Activated naive CD8-positive, alpha-beta T cell (primary cell): Measurements from ENCODE around the gene PPP1R12B.
"Not testable (repeated sequence)": the region's sequence is repeated elsewhere in the genome, so short reads cannot be mapped to it uniquely, and the experiment has no call there.

Experiments used
- H3K27ac Mint-ChIP-seq: one replicate; pipeline ENCODE4 v1.8.0; 2021; ENCODE audit warnings: mixed read lengths
- H3K27me3 Mint-ChIP-seq: one replicate; pipeline ENCODE4 v1.8.0; 2021; ENCODE audit warnings: mixed read lengths
- H3K36me3 Mint-ChIP-seq: one replicate; pipeline ENCODE4 v1.8.0; 2021; ENCODE audit warnings: mixed read lengths
- H3K4me1 Mint-ChIP-seq: one replicate; pipeline ENCODE4 v1.8.0; 2021; ENCODE audit warnings: low read depth, mixed read lengths
- H3K4me3 Mint-ChIP-seq: one replicate; pipeline ENCODE4 v1.8.0; 2021; ENCODE audit warnings: mild to moderate bottlenecking, mixed read lengths
- H3K9me3 Mint-ChIP-seq: one replicate; pipeline ENCODE4 v1.8.0; 2021; ENCODE audit warnings: low read depth, mixed read lengths

Gene PPP1R12B

GRCh38 chr1:202569393-202570322 is 221.2 kb downstream of the PPP1R12B start:
- Mint-ChIP-seq H3K36me3 (peaks cover 21% of the 10 kb centered on the region), H3K27me3 (no peaks in the 10 kb centered on the region)

GRCh38 chr1:202571719-202572339 is 223.3 kb downstream of the PPP1R12B start:
- Mint-ChIP-seq H3K4me1 (no peaks in the 10 kb centered on the region), H3K9me3 (no peaks in the 10 kb centered on the region), H3K36me3 (peaks cover 28% of the 10 kb centered on the region), H3K27ac (no peak overlapping the region), H3K4me3 (no peak overlapping the region), H3K27me3 (no peaks in the 10 kb centered on the region)

More at GRCh38 chr1:202569393-202570322, 221.2 kb downstream of the PPP1R12B start:
- Mint-ChIP-seq H3K27ac (no peak overlapping the region), H3K4me3 (no peak overlapping the region), H3K9me3 (no peaks in the 10 kb centered on the region), H3K4me1 (peaks cover 6% of the 10 kb centered on the region)

GRCh38 chr1:202572867-202573266 is 224.4 kb downstream of the PPP1R12B start:
- no peak overlapping the region for H3K27ac Mint-ChIP-seq
- no peaks in the 10 kb centered on the region for H3K27me3 Mint-ChIP-seq
- no peaks in the 10 kb centered on the region for H3K9me3 Mint-ChIP-seq
- H3K4me1 Mint-ChIP-seq, result no peaks in the 10 kb centered on the region
- H3K36me3 Mint-ChIP-seq, result peaks cover 22% of the 10 kb centered on the region
- no peak overlapping the region for H3K4me3 Mint-ChIP-seq

GRCh38 chr1:202575918-202576653 is 227.6 kb downstream of the PPP1R12B start:
- Mint-ChIP-seq H3K4me1 (no peaks in the 10 kb centered on the region), H3K4me3 (no peak overlapping the region), H3K36me3 (peaks cover 24% of the 10 kb centered on the region), H3K27me3 (no peaks in the 10 kb centered on the region), H3K27ac (no peak overlapping the region), H3K9me3 (no peaks in the 10 kb centered on the region)

GRCh38 chr1:202576816-202577215 is 228.3 kb downstream of the PPP1R12B start:
- Mint-ChIP-seq H3K27me3 (no peaks in the 10 kb centered on the region), H3K36me3 (peaks cover 29% of the 10 kb centered on the region), H3K27ac (no peak overlapping the region), H3K4me3 (no peak overlapping the region), H3K4me1 (no peaks in the 10 kb centered on the region), H3K9me3 (no peaks in the 10 kb centered on the region)

- H3K36me3 Mint-ChIP-seq, result peaks cover 32% of the 10 kb centered on the region
- no peak overlapping the region for H3K4me3 Mint-ChIP-seq
- H3K9me3 Mint-ChIP-seq, result no peaks in the 10 kb centered on the region
- H3K27me3 Mint-ChIP-seq, result no peaks in the 10 kb centered on the region
- H3K27ac Mint-ChIP-seq, result no peak overlapping the region
- H3K4me1 Mint-ChIP-seq, result no peaks in the 10 kb centered on the region
Observed at GRCh38 chr1:202577381-202577780, 228.9 kb downstream of the PPP1R12B start.

- Mint-ChIP-seq H3K27ac (no peak overlapping the region), H3K9me3 (no peaks in the 10 kb centered on the region), H3K27me3 (no peaks in the 10 kb centered on the region), H3K4me3 (no peak overlapping the region), H3K4me1 (no peaks in the 10 kb centered on the region), H3K36me3 (peaks cover 29% of the 10 kb centered on the region)
Observed at GRCh38 chr1:202578001-202578504, 229.6 kb downstream of the PPP1R12B start.

GRCh38 chr1:202578565-202578964 is 230.1 kb downstream of the PPP1R12B start:
- H3K4me1 Mint-ChIP-seq, result no peaks in the 10 kb centered on the region
- no peaks in the 10 kb centered on the region for H3K27me3 Mint-ChIP-seq
- peaks cover 24% of the 10 kb centered on the region for H3K36me3 Mint-ChIP-seq
- H3K4me3 Mint-ChIP-seq, result no peak overlapping the region
- H3K27ac Mint-ChIP-seq, result no peak overlapping the region
- no peaks in the 10 kb centered on the region for H3K9me3 Mint-ChIP-seq

- Mint-ChIP-seq H3K27ac (no peak overlapping the region), H3K27me3 (no peaks in the 10 kb centered on the region), H3K4me3 (no peak overlapping the region), H3K4me1 (no peaks in the 10 kb centered on the region), H3K36me3 (peaks cover 23% of the 10 kb centered on the region), H3K9me3 (no peaks in the 10 kb centered on the region)
Observed at GRCh38 chr1:202579806-202580205, 231.3 kb downstream of the PPP1R12B start.

GRCh38 chr1:202580619-202581018 is 232.1 kb downstream of the PPP1R12B start:
- H3K27me3 Mint-ChIP-seq, result no peaks in the 10 kb centered on the region
- peaks cover 17% of the 10 kb centered on the region for H3K36me3 Mint-ChIP-seq
- no peak overlapping the region for H3K4me3 Mint-ChIP-seq
- H3K4me1 Mint-ChIP-seq, result no peaks in the 10 kb centered on the region
- no peaks in the 10 kb centered on the region for H3K9me3 Mint-ChIP-seq
- no peak overlapping the region for H3K27ac Mint-ChIP-seq

- H3K27me3 Mint-ChIP-seq, H3K4me1 Mint-ChIP-seq, H3K27ac Mint-ChIP-seq, H3K4me3 Mint-ChIP-seq, H3K9me3 Mint-ChIP-seq: not testable (repeated sequence)
- H3K36me3 Mint-ChIP-seq, result peaks cover 21% of the 10 kb centered on the region
Observed at GRCh38 chr1:202582350-202582749, 233.9 kb downstream of the PPP1R12B start.

GRCh38 chr1:202584707-202585589 is 236.4 kb downstream of the PPP1R12B start:
- Mint-ChIP-seq H3K4me3 (no peak overlapping the region), H3K9me3 (no peaks in the 10 kb centered on the region), H3K4me1 (no peaks in the 10 kb centered on the region), H3K27me3 (no peaks in the 10 kb centered on the region), H3K36me3 (peaks cover 24% of the 10 kb centered on the region), H3K27ac (no peak overlapping the region)

- peaks cover 21% of the 10 kb centered on the region for H3K36me3 Mint-ChIP-seq
- no peaks in the 10 kb centered on the region for H3K27me3 Mint-ChIP-seq
- H3K27ac Mint-ChIP-seq, result no peak overlapping the region
- H3K4me3 Mint-ChIP-seq, result no peak overlapping the region
- H3K4me1 Mint-ChIP-seq, result no peaks in the 10 kb centered on the region
- no peaks in the 10 kb centered on the region for H3K9me3 Mint-ChIP-seq
Observed at GRCh38 chr1:202585590-202585933, 237.1 kb downstream of the PPP1R12B start.
